Measurements from ENCODE around the gene NSL1.

DNA sequence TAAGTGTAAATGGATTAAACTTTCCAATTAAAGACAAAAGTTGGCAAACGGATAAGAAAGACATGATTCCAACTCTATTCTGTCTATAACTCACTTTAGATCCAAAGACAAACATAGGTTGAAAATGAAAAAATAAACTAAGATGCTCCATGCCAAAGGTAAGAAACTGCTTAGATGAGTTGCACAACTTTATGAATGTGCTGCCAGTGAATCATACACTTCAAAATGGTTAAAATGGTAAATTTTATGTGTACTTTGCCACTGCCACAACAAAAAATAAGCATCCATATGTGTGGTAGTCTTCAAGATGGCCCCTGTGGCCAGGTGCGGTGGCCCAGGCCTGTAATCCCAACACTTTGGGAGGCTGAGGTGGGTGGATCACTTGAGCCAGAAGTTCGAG, 45.0 kb downstream of the NSL1 start:
- TF ChIP-seq, protein P1, sequence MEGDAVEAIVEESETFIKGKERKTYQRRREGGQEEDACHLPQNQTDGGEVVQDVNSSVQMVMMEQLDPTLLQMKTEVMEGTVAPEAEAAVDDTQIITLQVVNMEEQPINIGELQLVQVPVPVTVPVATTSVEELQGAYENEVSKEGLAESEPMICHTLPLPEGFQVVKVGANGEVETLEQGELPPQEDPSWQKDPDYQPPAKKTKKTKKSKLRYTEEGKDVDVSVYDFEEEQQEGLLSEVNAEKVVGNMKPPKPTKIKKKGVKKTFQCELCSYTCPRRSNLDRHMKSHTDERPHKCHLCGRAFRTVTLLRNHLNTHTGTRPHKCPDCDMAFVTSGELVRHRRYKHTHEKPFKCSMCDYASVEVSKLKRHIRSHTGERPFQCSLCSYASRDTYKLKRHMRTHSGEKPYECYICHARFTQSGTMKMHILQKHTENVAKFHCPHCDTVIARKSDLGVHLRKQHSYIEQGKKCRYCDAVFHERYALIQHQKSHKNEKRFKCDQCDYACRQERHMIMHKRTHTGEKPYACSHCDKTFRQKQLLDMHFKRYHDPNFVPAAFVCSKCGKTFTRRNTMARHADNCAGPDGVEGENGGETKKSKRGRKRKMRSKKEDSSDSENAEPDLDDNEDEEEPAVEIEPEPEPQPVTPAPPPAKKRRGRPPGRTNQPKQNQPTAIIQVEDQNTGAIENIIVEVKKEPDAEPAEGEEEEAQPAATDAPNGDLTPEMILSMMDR (optimal IDR thresholded peaks at IDR 0.05 in 1 of 3, IDR thresholded peaks at IDR 0.05 in 1 of 3, conservative IDR thresholded peaks at IDR 0.05 in 1 of 3; ENCODE audit: extremely low read depth in 1 of 3, insufficient read depth in 2 of 3, low read length in 3 of 3), result no peak
- TF ChIP-seq EZH2 (IDR thresholded peaks at IDR 0.05; ENCODE audit: low read length), result no peak

Measured in keratinocyte (primary cell).